ENCODE results near the gene AUTS2.

DNA sequence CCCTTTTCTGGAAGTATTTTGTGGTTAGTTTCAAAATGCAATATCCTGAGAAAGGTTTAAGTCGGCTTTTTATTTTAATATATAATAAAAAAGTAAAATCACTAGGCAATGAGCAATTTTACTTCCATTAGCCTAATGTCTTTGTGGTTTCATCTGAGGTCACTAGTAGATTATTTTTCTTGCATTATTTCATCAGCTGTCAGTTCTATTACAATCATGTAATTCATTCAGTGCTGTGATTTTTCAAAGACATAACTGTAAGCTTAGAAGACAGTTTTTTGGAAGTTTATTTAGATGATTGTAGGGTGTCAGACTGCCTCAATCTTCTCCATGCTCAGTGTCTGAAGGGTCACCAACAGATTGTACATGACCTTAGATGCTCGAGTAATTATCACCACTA, 965.7 kb downstream of the AUTS2 start:
- TF ChIP-seq, protein P1, sequence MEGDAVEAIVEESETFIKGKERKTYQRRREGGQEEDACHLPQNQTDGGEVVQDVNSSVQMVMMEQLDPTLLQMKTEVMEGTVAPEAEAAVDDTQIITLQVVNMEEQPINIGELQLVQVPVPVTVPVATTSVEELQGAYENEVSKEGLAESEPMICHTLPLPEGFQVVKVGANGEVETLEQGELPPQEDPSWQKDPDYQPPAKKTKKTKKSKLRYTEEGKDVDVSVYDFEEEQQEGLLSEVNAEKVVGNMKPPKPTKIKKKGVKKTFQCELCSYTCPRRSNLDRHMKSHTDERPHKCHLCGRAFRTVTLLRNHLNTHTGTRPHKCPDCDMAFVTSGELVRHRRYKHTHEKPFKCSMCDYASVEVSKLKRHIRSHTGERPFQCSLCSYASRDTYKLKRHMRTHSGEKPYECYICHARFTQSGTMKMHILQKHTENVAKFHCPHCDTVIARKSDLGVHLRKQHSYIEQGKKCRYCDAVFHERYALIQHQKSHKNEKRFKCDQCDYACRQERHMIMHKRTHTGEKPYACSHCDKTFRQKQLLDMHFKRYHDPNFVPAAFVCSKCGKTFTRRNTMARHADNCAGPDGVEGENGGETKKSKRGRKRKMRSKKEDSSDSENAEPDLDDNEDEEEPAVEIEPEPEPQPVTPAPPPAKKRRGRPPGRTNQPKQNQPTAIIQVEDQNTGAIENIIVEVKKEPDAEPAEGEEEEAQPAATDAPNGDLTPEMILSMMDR (IDR thresholded peaks at IDR 0.05; ENCODE audit: insufficient read depth, low read length): no peak
- TF ChIP-seq POLR2AphosphoS5 (IDR thresholded peaks at IDR 0.05; ENCODE audit: low read depth) (no peak), GABPA (IDR thresholded peaks at IDR 0.05; ENCODE audit: low read depth) (no peak), SPI1 (IDR thresholded peaks at IDR 0.05; ENCODE audit: borderline replicate concordance, low read depth) (no peak)
- TF ChIP-seq, protein P2, sequence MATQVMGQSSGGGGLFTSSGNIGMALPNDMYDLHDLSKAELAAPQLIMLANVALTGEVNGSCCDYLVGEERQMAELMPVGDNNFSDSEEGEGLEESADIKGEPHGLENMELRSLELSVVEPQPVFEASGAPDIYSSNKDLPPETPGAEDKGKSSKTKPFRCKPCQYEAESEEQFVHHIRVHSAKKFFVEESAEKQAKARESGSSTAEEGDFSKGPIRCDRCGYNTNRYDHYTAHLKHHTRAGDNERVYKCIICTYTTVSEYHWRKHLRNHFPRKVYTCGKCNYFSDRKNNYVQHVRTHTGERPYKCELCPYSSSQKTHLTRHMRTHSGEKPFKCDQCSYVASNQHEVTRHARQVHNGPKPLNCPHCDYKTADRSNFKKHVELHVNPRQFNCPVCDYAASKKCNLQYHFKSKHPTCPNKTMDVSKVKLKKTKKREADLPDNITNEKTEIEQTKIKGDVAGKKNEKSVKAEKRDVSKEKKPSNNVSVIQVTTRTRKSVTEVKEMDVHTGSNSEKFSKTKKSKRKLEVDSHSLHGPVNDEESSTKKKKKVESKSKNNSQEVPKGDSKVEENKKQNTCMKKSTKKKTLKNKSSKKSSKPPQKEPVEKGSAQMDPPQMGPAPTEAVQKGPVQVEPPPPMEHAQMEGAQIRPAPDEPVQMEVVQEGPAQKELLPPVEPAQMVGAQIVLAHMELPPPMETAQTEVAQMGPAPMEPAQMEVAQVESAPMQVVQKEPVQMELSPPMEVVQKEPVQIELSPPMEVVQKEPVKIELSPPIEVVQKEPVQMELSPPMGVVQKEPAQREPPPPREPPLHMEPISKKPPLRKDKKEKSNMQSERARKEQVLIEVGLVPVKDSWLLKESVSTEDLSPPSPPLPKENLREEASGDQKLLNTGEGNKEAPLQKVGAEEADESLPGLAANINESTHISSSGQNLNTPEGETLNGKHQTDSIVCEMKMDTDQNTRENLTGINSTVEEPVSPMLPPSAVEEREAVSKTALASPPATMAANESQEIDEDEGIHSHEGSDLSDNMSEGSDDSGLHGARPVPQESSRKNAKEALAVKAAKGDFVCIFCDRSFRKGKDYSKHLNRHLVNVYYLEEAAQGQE (IDR thresholded peaks at IDR 0.05; ENCODE audit: insufficient replicate concordance, low read depth): no peak

Measured in HL-60 (cell line).